Measurements from ENCODE around the gene PDZRN4.

The PDZRN4 gene

DNA sequence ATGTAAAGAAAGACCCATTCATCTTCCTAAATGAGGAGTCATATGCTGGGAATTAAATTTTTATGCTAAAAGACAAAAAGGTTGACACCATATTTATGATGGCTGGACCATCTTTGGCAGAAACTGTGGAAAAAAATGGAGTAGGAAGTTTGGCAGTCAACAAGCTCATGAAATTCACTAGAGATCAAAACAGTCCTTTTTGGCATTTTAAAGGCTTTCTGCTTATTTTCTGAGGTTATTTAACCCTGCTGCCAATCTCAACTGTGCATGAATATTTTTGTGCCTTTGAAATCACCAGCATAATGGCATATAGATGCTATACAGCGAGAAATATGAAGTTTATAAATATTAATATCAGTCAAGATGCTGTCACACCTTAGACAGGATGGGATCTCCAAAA is 399.5 kb downstream of the PDZRN4 start:
- Histone ChIP-seq H3K27ac (ENCODE audit: insufficient read depth in 1 of 2, low read depth in 1 of 2, low read length in 2 of 2, poor library complexity in 1 of 2, severe bottlenecking in 2 of 2) (no peak overlapping the region), H3K27me3 (replicated peaks in 2 of 5; ENCODE audit: control insufficient read depth in 4 of 5, insufficient read depth in 5 of 5, low read length in 4 of 5) (no peaks in the 10 kb centered on the region), H3K4me3 (ENCODE audit: control insufficient read depth in 1 of 7, extremely low read depth in 1 of 7, insufficient read depth in 4 of 7, low read depth in 2 of 7, low read length in 6 of 7) (no peak overlapping the region), H3K4me1 (ENCODE audit: control extremely low read depth in 1 of 4, control insufficient read depth in 4 of 4, insufficient read depth in 4 of 4, low read length in 3 of 4) (peaks cover 0 to 4% (median 0%) of the 10 kb centered on the region in 4 experiments), H3K9me3 (ENCODE audit: control extremely low read depth in 1 of 5, control insufficient read depth in 4 of 5, insufficient read depth in 2 of 5, low read depth in 1 of 5, low read length in 4 of 5) (no peaks in the 10 kb centered on the region), H3K36me3 (ENCODE audit: control insufficient read depth in 4 of 4, insufficient read depth in 4 of 4, low read length in 3 of 4) (no peaks in the 10 kb centered on the region)
- ChIA-PET POLR2A (no interaction called here), CTCF (no interaction called here)
- no peak for DNase-seq
- WGBS (ENCODE audit: insufficient coverage), result no CpG with 5 or more reads among the region's 1 CpG

DNA sequence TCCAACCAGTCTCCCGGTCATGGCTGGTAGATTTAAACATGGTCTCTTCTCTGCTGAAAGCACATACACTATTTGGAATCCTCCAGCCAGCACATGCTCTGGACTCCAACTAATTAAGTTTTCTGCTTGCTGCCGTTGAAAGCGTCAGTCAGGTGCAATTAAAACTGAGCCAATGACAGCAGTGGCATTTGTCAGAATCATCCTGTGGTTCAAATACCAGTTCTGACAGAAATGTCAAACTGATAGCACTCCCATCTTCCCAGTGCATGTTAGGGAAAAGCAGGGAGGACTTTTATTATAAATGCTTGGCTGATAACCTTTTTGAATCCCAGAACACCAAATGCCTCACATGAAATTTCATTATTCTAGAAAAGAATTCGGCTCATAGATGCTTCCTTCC is 401.8 kb downstream of the PDZRN4 start:
- Histone ChIP-seq H3K36me3 (ENCODE audit: control insufficient read depth in 4 of 4, insufficient read depth in 4 of 4, low read length in 3 of 4) (no peaks in the 10 kb centered on the region), H3K4me1 (ENCODE audit: control extremely low read depth in 1 of 4, control insufficient read depth in 4 of 4, insufficient read depth in 4 of 4, low read length in 3 of 4) (no peaks in the 10 kb centered on the region), H3K27ac (ENCODE audit: insufficient read depth in 1 of 2, low read depth in 1 of 2, low read length in 2 of 2, poor library complexity in 1 of 2, severe bottlenecking in 2 of 2) (no peak overlapping the region), H3K27me3 (replicated peaks in 2 of 5; ENCODE audit: control insufficient read depth in 4 of 5, insufficient read depth in 5 of 5, low read length in 4 of 5) (no peaks in the 10 kb centered on the region), H3K9me3 (ENCODE audit: control extremely low read depth in 1 of 5, control insufficient read depth in 4 of 5, insufficient read depth in 2 of 5, low read depth in 1 of 5, low read length in 4 of 5) (no peaks in the 10 kb centered on the region), H3K4me3 (ENCODE audit: control insufficient read depth in 1 of 7, extremely low read depth in 1 of 7, insufficient read depth in 4 of 7, low read depth in 2 of 7, low read length in 6 of 7) (no peak overlapping the region)
- DNase-seq, result no peak
- ChIA-PET POLR2A (no interaction called here), CTCF (no interaction called here)
- 100% methylated on average over 2 of the region's 4 CpGs for WGBS (ENCODE audit: insufficient coverage)

DNA sequence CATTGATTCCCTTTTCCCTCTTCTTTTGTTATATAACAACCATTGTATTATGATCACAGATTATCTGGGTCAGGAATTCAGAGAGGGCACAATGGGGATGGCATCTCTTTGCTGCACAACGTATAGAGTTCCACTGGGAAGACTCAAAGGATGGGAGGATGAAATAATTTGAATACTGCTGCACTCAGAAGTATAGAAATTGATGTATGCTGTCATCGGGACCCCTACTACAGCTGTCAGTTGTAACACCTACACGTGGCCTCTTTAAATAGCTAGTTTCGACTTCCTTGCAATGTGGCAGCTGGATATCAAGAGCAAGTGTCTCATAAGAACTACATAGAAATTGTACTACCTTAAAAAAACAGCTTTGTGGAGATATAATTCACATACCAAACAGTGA is 408.1 kb downstream of the PDZRN4 start:
- Histone ChIP-seq H3K27me3 (replicated peaks in 2 of 5; ENCODE audit: control insufficient read depth in 4 of 5, insufficient read depth in 5 of 5, low read length in 4 of 5) (no peaks in the 10 kb centered on the region), H3K4me1 (ENCODE audit: control extremely low read depth in 1 of 4, control insufficient read depth in 4 of 4, insufficient read depth in 4 of 4, low read length in 3 of 4) (no peaks in the 10 kb centered on the region), H3K36me3 (ENCODE audit: control insufficient read depth in 4 of 4, insufficient read depth in 4 of 4, low read length in 3 of 4) (no peaks in the 10 kb centered on the region), H3K4me3 (ENCODE audit: control insufficient read depth in 1 of 7, extremely low read depth in 1 of 7, insufficient read depth in 4 of 7, low read depth in 2 of 7, low read length in 6 of 7) (no peak overlapping the region), H3K9me3 (ENCODE audit: control extremely low read depth in 1 of 5, control insufficient read depth in 4 of 5, insufficient read depth in 2 of 5, low read depth in 1 of 5, low read length in 4 of 5) (peaks cover 0 to under 1% (median 0%) of the 10 kb centered on the region in 5 experiments), H3K27ac (ENCODE audit: insufficient read depth in 1 of 2, low read depth in 1 of 2, low read length in 2 of 2, poor library complexity in 1 of 2, severe bottlenecking in 2 of 2) (no peak overlapping the region)
- ChIA-PET CTCF (no interaction called here), POLR2A (no interaction called here)
- 100% methylated on average over 2 of the region's 4 CpGs for WGBS (ENCODE audit: insufficient coverage)
- DNase-seq, result no peak

DNA sequence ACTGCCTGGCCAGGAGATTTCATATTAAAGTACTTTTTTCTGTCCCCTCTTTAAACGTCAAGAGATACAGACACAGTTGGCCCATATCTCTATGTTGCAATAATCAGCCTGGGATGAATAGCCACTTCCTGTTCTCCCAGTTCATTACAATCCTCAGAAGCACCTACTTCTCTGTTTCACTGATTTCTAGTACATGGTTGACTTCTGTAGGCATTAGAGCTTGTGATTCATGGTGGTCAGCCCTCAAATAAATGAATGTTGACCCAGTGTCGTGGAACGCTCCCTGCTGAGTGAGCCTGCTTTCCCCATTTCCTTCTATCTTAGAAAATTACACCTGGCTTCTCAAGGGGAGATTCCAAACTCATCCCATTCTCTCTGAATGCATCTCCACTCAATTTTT is 416.7 kb downstream of the PDZRN4 start:
- Histone ChIP-seq H3K4me3 (ENCODE audit: control insufficient read depth in 1 of 7, extremely low read depth in 1 of 7, insufficient read depth in 4 of 7, low read depth in 2 of 7, low read length in 6 of 7) (no peak overlapping the region), H3K4me1 (ENCODE audit: control extremely low read depth in 1 of 4, control insufficient read depth in 4 of 4, insufficient read depth in 4 of 4, low read length in 3 of 4) (no peaks in the 10 kb centered on the region), H3K27ac (ENCODE audit: insufficient read depth in 1 of 2, low read depth in 1 of 2, low read length in 2 of 2, poor library complexity in 1 of 2, severe bottlenecking in 2 of 2) (no peak overlapping the region), H3K27me3 (replicated peaks in 2 of 5; ENCODE audit: control insufficient read depth in 4 of 5, insufficient read depth in 5 of 5, low read length in 4 of 5) (no peaks in the 10 kb centered on the region), H3K36me3 (ENCODE audit: control insufficient read depth in 4 of 4, insufficient read depth in 4 of 4, low read length in 3 of 4) (no peaks in the 10 kb centered on the region), H3K9me3 (ENCODE audit: control extremely low read depth in 1 of 5, control insufficient read depth in 4 of 5, insufficient read depth in 2 of 5, low read depth in 1 of 5, low read length in 4 of 5) (peaks cover 0 to 2% (median 0%) of the 10 kb centered on the region in 5 experiments)
- CTCF ChIA-PET, result no interaction called here
- POLR2A ChIA-PET, result no interaction called here
- DNase-seq, result peak in 2 of 3 donors; percentile 2 to 12
- WGBS (ENCODE audit: insufficient coverage), result 40% methylated on average over 1 of the region's 3 CpGs

DNA sequence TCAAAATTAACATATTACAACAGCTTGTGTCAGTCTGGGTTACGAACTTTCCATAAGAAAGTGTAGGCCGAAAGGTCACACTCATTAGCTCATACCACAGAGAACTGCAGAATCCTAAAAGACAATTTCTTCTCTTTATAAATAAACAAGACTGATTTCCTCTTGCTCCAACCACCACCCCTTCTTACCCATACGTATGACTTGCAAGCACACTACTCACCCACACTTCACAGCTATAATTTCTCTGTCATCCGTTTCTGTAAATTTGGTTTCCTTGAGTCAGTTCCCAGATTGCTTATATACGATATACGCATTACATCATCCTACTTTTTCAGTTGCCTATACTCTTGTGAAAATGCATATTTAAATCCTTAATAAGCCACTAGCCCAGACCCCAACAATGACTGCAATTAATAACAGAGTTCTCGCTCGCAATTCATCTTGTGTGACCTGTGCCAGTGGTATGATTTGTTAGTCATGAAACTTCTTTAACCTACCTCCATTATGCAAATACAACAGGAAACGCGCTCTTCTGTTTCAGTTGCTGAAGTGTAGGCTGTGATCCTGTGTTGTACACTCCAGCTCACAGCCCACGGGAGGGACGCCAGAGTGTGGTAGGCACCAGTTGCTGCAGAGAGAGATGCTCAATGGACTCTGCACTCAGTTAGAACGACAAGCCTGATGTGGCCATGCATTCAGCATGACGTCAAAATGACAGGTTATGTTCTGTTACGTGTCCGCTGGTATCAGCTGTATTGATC is 417.6 kb downstream of the PDZRN4 start:
- no peaks in the 10 kb centered on the region for H3K27me3 ChIP-seq (replicated peaks in 2 of 5; ENCODE audit: control insufficient read depth in 4 of 5, insufficient read depth in 5 of 5, low read length in 4 of 5)
- no peak for DNase-seq
- no peak overlapping the region for H3K4me3 ChIP-seq (ENCODE audit: control insufficient read depth in 1 of 7, extremely low read depth in 1 of 7, insufficient read depth in 4 of 7, low read depth in 2 of 7, low read length in 6 of 7)
- POLR2A ChIA-PET, result no interaction called here
- H3K27ac ChIP-seq (ENCODE audit: insufficient read depth in 1 of 2, low read depth in 1 of 2, low read length in 2 of 2, poor library complexity in 1 of 2, severe bottlenecking in 2 of 2), result no peak overlapping the region
- 98% methylated on average over 10 of the region's 16 CpGs for WGBS (ENCODE audit: insufficient coverage)
- H3K9me3 ChIP-seq (ENCODE audit: control extremely low read depth in 1 of 5, control insufficient read depth in 4 of 5, insufficient read depth in 2 of 5, low read depth in 1 of 5, low read length in 4 of 5), result peaks cover 0 to 2% (median 0%) of the 10 kb centered on the region in 5 experiments
- CTCF ChIA-PET, result no interaction called here
- H3K4me1 ChIP-seq (ENCODE audit: control extremely low read depth in 1 of 4, control insufficient read depth in 4 of 4, insufficient read depth in 4 of 4, low read length in 3 of 4), result no peaks in the 10 kb centered on the region
- H3K36me3 ChIP-seq (ENCODE audit: control insufficient read depth in 4 of 4, insufficient read depth in 4 of 4, low read length in 3 of 4), result no peaks in the 10 kb centered on the region

DNA sequence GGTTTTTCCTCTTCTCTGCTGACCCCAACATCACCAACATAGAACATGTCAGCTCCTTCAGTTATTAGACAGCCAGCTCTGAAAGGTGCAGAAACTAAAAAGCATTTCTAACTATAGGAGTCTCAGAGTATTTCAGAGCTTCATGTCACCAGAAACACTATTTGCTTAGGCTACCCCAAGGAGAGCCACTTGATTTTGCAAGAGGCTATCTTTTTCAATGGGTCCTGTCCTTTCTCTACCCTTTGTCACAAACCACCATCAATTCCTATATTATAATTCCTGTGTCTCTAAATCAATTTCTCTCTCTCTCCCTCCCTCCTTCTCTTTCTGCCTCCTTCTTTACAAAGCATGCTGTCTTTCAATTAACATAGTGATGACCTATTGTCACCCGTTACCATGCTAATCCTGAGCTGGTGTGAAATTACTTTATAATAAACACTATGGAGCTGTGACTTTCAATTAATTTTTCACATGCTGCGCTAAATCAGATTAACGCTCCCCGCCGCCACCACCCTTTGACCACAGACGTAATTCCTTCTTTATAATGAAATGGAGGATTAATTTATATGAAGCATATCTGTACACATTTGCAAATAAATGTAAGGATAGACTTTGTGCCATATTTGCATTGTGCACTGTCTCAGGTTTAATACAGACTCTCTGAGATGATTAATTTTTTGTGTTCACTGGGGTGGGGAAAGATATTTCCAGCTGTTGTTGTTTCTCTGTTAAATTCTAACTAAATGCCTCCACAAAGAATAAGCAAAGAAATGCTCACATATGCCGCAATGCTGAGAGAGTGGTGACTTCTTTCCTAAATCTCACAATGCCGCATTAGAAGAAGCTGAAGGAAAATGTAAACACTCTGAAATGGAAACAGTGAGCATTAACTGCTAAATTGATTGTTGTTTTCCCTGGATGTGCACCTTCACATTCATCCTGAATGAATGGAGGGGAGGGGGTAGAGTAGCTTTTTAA is 418.6 kb downstream of the PDZRN4 start:
- ChIA-PET CTCF (no interaction called here), POLR2A (no interaction called here)
- Histone ChIP-seq H3K27ac (ENCODE audit: insufficient read depth in 1 of 2, low read depth in 1 of 2, low read length in 2 of 2, poor library complexity in 1 of 2, severe bottlenecking in 2 of 2) (no peak overlapping the region), H3K9me3 (ENCODE audit: control extremely low read depth in 1 of 5, control insufficient read depth in 4 of 5, insufficient read depth in 2 of 5, low read depth in 1 of 5, low read length in 4 of 5) (no peaks in the 10 kb centered on the region), H3K4me3 (ENCODE audit: control insufficient read depth in 1 of 7, extremely low read depth in 1 of 7, insufficient read depth in 4 of 7, low read depth in 2 of 7, low read length in 6 of 7) (no peak overlapping the region), H3K36me3 (ENCODE audit: control insufficient read depth in 4 of 4, insufficient read depth in 4 of 4, low read length in 3 of 4) (no peaks in the 10 kb centered on the region), H3K4me1 (ENCODE audit: control extremely low read depth in 1 of 4, control insufficient read depth in 4 of 4, insufficient read depth in 4 of 4, low read length in 3 of 4) (no peaks in the 10 kb centered on the region), H3K27me3 (replicated peaks in 2 of 5; ENCODE audit: control insufficient read depth in 4 of 5, insufficient read depth in 5 of 5, low read length in 4 of 5) (no peaks in the 10 kb centered on the region)
- no peak for DNase-seq
- 100% methylated on average over 2 of the region's 8 CpGs for WGBS (ENCODE audit: insufficient coverage)

DNA sequence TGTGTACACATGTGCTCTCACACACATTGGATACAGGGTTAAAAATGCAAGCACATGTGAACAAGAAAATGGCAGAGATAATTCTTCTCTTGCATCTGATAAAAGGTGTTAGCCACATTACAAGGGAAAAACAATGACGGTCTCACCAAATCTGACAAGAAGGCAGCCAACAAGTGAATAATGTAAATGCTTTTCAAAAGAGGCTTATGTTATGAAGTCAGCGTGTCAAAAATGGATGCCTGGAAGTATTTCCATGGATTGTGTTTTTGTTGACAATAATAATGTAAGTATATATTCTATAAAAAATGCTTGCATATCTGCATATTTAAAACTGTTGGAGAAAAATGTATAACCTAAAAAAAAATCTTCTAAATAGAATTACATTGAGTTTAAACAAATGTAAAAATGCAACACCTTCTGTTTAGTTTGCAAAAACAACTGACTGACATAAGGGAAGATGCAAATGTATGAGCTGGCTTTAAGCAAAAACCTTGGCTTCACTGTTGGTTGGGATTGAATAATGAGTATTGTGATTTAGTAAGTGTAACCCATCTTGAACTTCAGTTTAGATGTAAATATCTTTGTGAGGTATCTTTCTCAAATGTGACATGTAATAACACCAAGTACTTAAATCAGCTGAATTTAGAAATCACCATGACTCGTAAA is 424.9 kb downstream of the PDZRN4 start:
- POLR2A ChIA-PET, result no interaction called here
- DNase-seq, result no peak
- H3K4me1 ChIP-seq (ENCODE audit: control extremely low read depth in 1 of 4, control insufficient read depth in 4 of 4, insufficient read depth in 4 of 4, low read length in 3 of 4), result no peaks in the 10 kb centered on the region
- H3K36me3 ChIP-seq (ENCODE audit: control insufficient read depth in 4 of 4, insufficient read depth in 4 of 4, low read length in 3 of 4), result no peaks in the 10 kb centered on the region
- H3K27ac ChIP-seq (ENCODE audit: insufficient read depth in 1 of 2, low read depth in 1 of 2, low read length in 2 of 2, poor library complexity in 1 of 2, severe bottlenecking in 2 of 2), result no peak overlapping the region
- CTCF ChIA-PET, result no interaction called here
- 100% methylated on average over 1 of the region's 3 CpGs for WGBS (ENCODE audit: insufficient coverage)
- no peak overlapping the region for H3K4me3 ChIP-seq (ENCODE audit: control insufficient read depth in 1 of 7, extremely low read depth in 1 of 7, insufficient read depth in 4 of 7, low read depth in 2 of 7, low read length in 6 of 7)
- no peaks in the 10 kb centered on the region for H3K27me3 ChIP-seq (replicated peaks in 2 of 5; ENCODE audit: control insufficient read depth in 4 of 5, insufficient read depth in 5 of 5, low read length in 4 of 5)
- no peaks in the 10 kb centered on the region for H3K9me3 ChIP-seq (ENCODE audit: control extremely low read depth in 1 of 5, control insufficient read depth in 4 of 5, insufficient read depth in 2 of 5, low read depth in 1 of 5, low read length in 4 of 5)
